Fibroblast of pulmonary artery (primary cell): ENCODE measurements around the gene METTL25B.

Experiments used
- DNase-seq: peaks from one replicate; pipeline ENCODE4 v3.0.0-alpha.2; 2010; ENCODE audit warnings: low read depth
- H3K4me3 ChIP-seq: replicated peaks from 2 replicates; pipeline ENCODE4 v1.5.1; 2011; ENCODE audit warnings: low read depth, mild to moderate bottlenecking, control low read depth, low read length, moderate library complexity
- TF ChIP-seq, protein P1 (sequence below): IDR thresholded peaks from 2 replicates; pipeline ENCODE4 v1.5.1; 2011; ENCODE audit warnings: mild to moderate bottlenecking, control low read depth, low read length, inconsistent platforms; ENCODE audit errors: missing control alignments

Gene METTL25B

DNA sequence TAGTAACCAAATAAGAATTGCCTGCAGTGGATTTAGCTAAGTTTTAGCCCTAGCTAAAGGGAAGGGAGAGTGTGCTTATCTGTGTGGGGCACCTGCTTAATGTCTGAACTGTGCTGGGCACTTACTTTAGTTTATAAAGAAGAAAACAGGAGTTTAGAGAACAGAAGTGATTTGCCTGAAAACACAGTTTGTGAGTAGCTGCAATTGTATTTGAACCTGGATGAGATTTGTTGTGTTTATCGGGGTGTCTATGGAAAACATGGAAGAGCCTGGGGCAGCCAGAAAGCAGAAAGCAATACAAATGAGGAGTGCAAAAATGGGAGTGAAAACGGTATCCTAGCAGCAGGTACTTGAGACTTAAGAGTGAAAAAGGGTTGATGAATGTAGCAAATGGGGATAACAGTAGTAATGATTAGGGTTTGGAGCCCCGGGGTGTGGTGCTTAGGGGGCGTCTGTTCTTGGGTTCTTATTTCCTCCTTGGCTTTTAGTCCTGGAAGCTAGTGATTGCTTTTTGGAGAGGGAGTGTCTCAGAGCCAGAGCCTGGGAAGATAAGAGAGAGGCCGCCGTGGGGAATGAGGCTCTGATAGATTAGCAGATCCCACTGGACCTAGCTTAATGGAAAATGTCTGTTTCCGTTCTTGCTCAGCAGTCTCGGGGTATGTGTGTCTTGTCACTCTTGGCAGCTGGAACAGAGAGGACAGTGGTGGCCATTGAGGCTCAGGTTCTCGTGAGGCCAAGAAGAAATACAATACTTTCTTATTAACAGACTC is 44.6 kb downstream of the METTL25B start:
- TF ChIP-seq, protein P1, sequence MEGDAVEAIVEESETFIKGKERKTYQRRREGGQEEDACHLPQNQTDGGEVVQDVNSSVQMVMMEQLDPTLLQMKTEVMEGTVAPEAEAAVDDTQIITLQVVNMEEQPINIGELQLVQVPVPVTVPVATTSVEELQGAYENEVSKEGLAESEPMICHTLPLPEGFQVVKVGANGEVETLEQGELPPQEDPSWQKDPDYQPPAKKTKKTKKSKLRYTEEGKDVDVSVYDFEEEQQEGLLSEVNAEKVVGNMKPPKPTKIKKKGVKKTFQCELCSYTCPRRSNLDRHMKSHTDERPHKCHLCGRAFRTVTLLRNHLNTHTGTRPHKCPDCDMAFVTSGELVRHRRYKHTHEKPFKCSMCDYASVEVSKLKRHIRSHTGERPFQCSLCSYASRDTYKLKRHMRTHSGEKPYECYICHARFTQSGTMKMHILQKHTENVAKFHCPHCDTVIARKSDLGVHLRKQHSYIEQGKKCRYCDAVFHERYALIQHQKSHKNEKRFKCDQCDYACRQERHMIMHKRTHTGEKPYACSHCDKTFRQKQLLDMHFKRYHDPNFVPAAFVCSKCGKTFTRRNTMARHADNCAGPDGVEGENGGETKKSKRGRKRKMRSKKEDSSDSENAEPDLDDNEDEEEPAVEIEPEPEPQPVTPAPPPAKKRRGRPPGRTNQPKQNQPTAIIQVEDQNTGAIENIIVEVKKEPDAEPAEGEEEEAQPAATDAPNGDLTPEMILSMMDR = no peak
- peak; percentile 14 for DNase-seq
- no peak overlapping the region for H3K4me3 ChIP-seq

DNA sequence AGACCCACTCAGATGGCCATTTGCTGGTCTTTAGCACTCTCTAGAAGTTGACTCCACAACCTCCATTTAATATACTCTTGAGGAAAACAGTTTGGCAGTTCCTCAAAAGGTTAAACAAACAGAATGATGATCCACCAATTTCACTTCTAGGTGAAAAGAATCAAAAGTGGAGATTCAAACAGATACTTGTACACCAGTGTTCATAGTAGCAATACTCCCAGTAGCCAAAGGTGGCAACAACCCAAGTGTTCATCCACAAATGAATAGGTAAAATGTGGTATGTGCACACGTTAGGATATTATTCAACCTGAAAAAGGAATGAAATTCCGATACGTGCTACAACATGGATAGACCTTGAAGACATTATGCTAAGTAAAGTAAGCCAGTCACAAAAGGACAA is 45.3 kb downstream of the METTL25B start:
- DNase-seq = no peak
- TF ChIP-seq, protein P1 = peak; percentile 13
- no peak overlapping the region for H3K4me3 ChIP-seq

DNA sequence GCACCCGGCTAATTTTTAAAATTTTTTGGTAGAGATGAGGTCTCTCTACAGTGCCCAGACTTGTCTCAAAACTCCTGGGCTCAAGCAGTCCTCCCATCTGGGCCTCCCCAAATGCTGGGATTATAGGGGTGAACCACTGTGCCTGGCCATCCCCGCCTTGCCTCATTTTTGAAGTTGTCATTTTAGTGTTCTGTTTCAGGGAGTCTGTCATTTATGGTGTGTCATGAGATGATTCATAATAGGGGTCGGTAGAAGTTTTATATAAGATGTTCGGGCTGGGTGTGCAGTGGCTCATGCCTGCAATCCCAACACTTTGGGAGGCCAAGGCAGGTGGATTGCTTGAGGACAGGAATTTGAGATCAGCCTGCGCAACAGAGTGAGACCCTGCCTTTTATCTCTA is 47.5 kb downstream of the METTL25B start:
- no peak overlapping the region for H3K4me3 ChIP-seq
- TF ChIP-seq, protein P1 = no peak
- no peak for DNase-seq

DNA sequence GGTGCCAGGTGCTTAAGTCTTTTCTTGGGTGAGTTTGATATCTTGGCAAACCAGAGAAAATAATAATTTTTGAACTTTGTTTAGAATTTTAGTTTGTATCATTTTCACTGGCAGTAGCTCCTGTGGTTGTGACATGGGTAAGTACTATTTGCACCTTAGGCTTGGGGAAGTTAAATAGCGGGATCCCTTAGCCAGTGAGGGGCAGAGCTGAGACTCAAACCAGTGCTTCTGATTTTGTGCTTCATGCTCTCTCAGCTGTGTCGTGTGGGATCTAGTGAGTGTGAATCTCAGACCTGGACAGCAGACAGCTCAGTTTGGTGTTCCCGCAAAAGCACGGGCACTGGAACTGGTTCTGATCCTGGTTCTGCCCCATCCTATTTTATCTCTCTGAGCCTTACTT is 48.7 kb downstream of the METTL25B start:
- no peak overlapping the region for H3K4me3 ChIP-seq
- DNase-seq = no peak
- TF ChIP-seq, protein P1 = no peak

DNA sequence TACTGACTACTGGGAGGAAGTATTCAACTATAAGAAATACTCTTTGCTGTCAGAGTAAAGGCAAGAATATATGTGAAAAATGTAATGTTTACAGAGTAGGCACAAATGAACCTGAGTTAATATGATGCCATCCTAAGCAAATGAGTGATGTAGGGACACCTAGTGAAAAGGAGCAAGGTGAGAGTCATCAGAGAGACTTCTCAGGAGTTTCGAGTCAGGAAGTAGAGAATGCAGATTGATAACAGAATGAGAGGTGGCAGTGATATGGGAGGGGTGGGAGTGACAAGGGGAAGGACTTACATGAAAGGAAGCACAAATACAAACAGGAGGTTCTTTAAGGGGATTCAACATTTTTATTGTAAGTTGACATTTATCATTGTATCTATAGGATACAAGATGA is 49.3 kb downstream of the METTL25B start:
- H3K4me3 ChIP-seq = no peak overlapping the region
- no peak for DNase-seq
- TF ChIP-seq, protein P1 = no peak

DNA sequence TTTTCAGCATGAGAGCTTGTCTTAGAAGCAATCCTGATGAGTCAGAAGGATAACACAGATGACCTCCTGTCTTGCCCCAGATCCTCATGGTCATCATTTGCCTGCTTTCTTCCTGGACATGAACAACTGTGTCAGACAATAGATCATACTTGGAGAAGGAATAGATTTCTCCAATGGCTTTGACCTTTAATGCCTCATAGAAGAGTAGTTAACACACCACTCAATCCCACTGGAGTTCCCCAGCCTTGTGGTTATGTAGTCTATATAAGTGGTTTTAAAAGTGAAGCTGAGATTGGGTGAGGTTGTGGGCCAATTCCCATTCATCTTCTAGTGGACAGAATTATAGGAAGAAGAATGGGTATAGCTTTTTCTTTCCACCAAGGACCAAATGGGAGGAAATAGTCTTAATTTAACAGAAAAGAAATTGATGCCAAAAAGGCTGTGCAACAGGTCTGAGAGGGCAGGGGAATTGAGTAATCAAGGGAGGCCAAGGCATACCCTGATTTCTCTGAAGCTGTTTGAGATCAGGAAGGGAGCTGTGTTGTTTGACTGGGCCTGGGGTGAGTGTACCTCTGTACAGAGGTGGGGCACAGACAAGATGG is 53.4 kb downstream of the METTL25B start:
- DNase-seq = peak; percentile 60
- TF ChIP-seq, protein P1 = no peak
- no peak overlapping the region for H3K4me3 ChIP-seq
